H9 (cell line): ENCODE measurements around the gene SERPINA5. TPM values are rescaled to one million over a fixed set of nuclear protein-coding genes. Genes with fewer than 3 reads are reported as not detected.

Experiments
- DNase-seq: peaks from one replicate; pipeline ENCODE4 v3.0.0-alpha.2; 2017
- H2AFZ ChIP-seq: one replicate; pipeline ENCODE4 v1.6.1; 2013; ENCODE audit warnings: mild to moderate bottlenecking, low read length, control low read depth, moderate library complexity
- H2AK5ac ChIP-seq: 2 replicates; pipeline ENCODE4 v1.6.1; 2013; ENCODE audit warnings: low read length, control low read depth, mixed read lengths; ENCODE audit not compliant: insufficient read length
- H2BK120ac ChIP-seq: one replicate; pipeline ENCODE4 v1.6.1; 2013; ENCODE audit warnings: low read depth, mild to moderate bottlenecking, low read length, control low read depth, inconsistent platforms; ENCODE audit not compliant: poor library complexity, severe bottlenecking
- H2BK12ac ChIP-seq: 2 replicates; pipeline ENCODE4 v1.6.1; 2013; ENCODE audit warnings: low read length, control low read depth, mixed read lengths, low read depth; ENCODE audit not compliant: insufficient read length
- H2BK15ac ChIP-seq: 2 replicates; pipeline ENCODE4 v1.6.1; 2013; ENCODE audit warnings: low read depth, low read length, control low read depth
- H2BK20ac ChIP-seq: one replicate; pipeline ENCODE4 v1.6.1; 2013; ENCODE audit warnings: low read depth, mild to moderate bottlenecking, low read length, control low read depth, inconsistent platforms; ENCODE audit not compliant: poor library complexity, severe bottlenecking
- H2BK5ac ChIP-seq: 2 replicates; pipeline ENCODE4 v1.6.1; 2013; ENCODE audit warnings: low read length, control low read depth, mixed read lengths; ENCODE audit not compliant: insufficient read length
- H3K14ac ChIP-seq: 2 replicates; pipeline ENCODE4 v1.6.1; 2013; ENCODE audit warnings: low read length, control low read depth; ENCODE audit not compliant: insufficient read depth
- H3K18ac ChIP-seq: 2 replicates; pipeline ENCODE4 v1.6.1; 2013; ENCODE audit warnings: low read depth, mild to moderate bottlenecking, mixed read lengths, low read length, control low read depth; ENCODE audit not compliant: insufficient read length
- H3K23ac ChIP-seq: 2 replicates; pipeline ENCODE4 v1.6.1; 2013; ENCODE audit warnings: low read length, control low read depth, mixed read lengths, low read depth; ENCODE audit not compliant: insufficient read length
- H3K23me2 ChIP-seq: 2 replicates; pipeline ENCODE4 v1.6.1; 2013; ENCODE audit warnings: low read depth, mild to moderate bottlenecking, mixed read lengths, low read length, control low read depth; ENCODE audit not compliant: insufficient read length, poor library complexity, severe bottlenecking
- H3K27ac ChIP-seq: 2 replicates; pipeline ENCODE4 v1.5.1; 2013; ENCODE audit warnings: low read length, control low read depth, mixed read lengths, low read depth; ENCODE audit not compliant: insufficient read length
- H3K27me3 ChIP-seq: 2 replicates; pipeline ENCODE4 v1.6.1; 2013; ENCODE audit warnings: low read length, control low read depth, inconsistent platforms; ENCODE audit not compliant: insufficient read depth
- H3K4ac ChIP-seq: 2 replicates; pipeline ENCODE4 v1.6.1; 2013; ENCODE audit warnings: low read depth, mild to moderate bottlenecking, control low read depth, inconsistent platforms, low read length, moderate library complexity
- H3K4me1 ChIP-seq: 2 replicates; pipeline ENCODE4 v1.6.1; 2013; ENCODE audit warnings: low read length, control low read depth, inconsistent platforms; ENCODE audit not compliant: insufficient read depth
- H3K4me2 ChIP-seq: 2 replicates; pipeline ENCODE4 v1.6.1; 2013; ENCODE audit warnings: low read length, control low read depth, mixed read lengths; ENCODE audit not compliant: insufficient read length, insufficient read depth
- H3K56ac ChIP-seq: 2 replicates; pipeline ENCODE4 v1.6.1; 2013; ENCODE audit warnings: low read depth, mild to moderate bottlenecking, mixed read lengths, low read length, control low read depth; ENCODE audit not compliant: insufficient read length
- H3K79me1 ChIP-seq: 2 replicates; pipeline ENCODE4 v1.6.1; 2013; ENCODE audit warnings: low read depth, mild to moderate bottlenecking, moderate library complexity, low read length, control low read depth, inconsistent platforms; ENCODE audit not compliant: insufficient read depth, poor library complexity, severe bottlenecking
- H3K79me2 ChIP-seq: 2 replicates; pipeline ENCODE4 v1.6.1; 2013; ENCODE audit warnings: low read length, control low read depth, inconsistent platforms; ENCODE audit not compliant: insufficient read depth
- H3K9ac ChIP-seq: 2 replicates; pipeline ENCODE4 v1.6.1; 2013; ENCODE audit warnings: low read length, control low read depth, mixed read lengths; ENCODE audit not compliant: insufficient read length; ENCODE audit errors: extremely low read depth
- H3K9me3 ChIP-seq: one replicate; pipeline ENCODE4 v1.6.1; 2013; ENCODE audit warnings: low read depth, low read length, inconsistent platforms; ENCODE audit not compliant: control insufficient read depth
- H3T11ph ChIP-seq: one replicate; pipeline ENCODE4 v1.6.1; 2013; ENCODE audit warnings: mild to moderate bottlenecking, low read length, control low read depth, inconsistent platforms
- H4K20me1 ChIP-seq: one replicate; pipeline ENCODE4 v1.6.1; 2013; ENCODE audit not compliant: control insufficient read depth, insufficient read length, insufficient read depth
- H4K5ac ChIP-seq: 2 replicates; pipeline ENCODE4 v1.6.1; 2013; ENCODE audit warnings: low read depth, mild to moderate bottlenecking, mixed read lengths, low read length, control low read depth; ENCODE audit not compliant: insufficient read length
- H4K8ac ChIP-seq: replicated peaks from 2 replicates; pipeline ENCODE4 v1.6.1; 2013; ENCODE audit warnings: low read length, control low read depth, mixed read lengths, low read depth; ENCODE audit not compliant: insufficient read length
- H4K91ac ChIP-seq: 2 replicates; pipeline ENCODE4 v1.6.1; 2013; ENCODE audit warnings: low read depth, mild to moderate bottlenecking, moderate library complexity, mixed read lengths, low read length, control low read depth; ENCODE audit not compliant: insufficient read length
- H3K27ac Mint-ChIP-seq, 3 experiments: 2 replicates in 2 of 3; 3 replicates in 1 of 3; pipeline ENCODE4 v1.8.0; 2020 to 2021; ENCODE audit warnings: mixed read lengths in 3 of 3, mild to moderate bottlenecking in 1 of 3, moderate library complexity in 1 of 3
- H3K27me3 Mint-ChIP-seq: 2 replicates; pipeline ENCODE4 v1.8.0; 2021; ENCODE audit warnings: low read depth, mild to moderate bottlenecking, moderate library complexity, mixed read lengths
- H3K36me3 Mint-ChIP-seq, 3 experiments: 2 replicates in 2 of 3; 3 replicates in 1 of 3; pipeline ENCODE4 v1.8.0; 2020 to 2021; ENCODE audit warnings: low read depth in 3 of 3, mixed read lengths in 3 of 3; ENCODE audit not compliant: insufficient read depth in 1 of 3
- H3K4me1 Mint-ChIP-seq, 2 experiments: 2 replicates each; pipeline ENCODE4 v1.8.0; 2020; ENCODE audit warnings: mixed read lengths in 2 of 2
- H3K4me3 Mint-ChIP-seq, 2 experiments: 2 replicates in 1 of 2; 3 replicates in 1 of 2; pipeline ENCODE4 v1.8.0; 2020 to 2021; ENCODE audit warnings: mild to moderate bottlenecking in 2 of 2, mixed read lengths in 2 of 2, moderate library complexity in 1 of 2
- H3K9me3 Mint-ChIP-seq, 2 experiments: 2 replicates in 1 of 2; 3 replicates in 1 of 2; pipeline ENCODE4 v1.8.0; 2020; ENCODE audit warnings: mild to moderate bottlenecking in 2 of 2, mixed read lengths in 2 of 2, moderate library complexity in 1 of 2
- CTCF ChIP-seq: fragments of 200-600 bp; sonication (generic); conservative IDR thresholded peaks from 3 replicates; pipeline ENCODE4 v1.8.0; 2021; ENCODE audit warnings: antibody characterized with exemption, mild to moderate bottlenecking
- WGBS: extraction: QIAGEN DNeasy Blood & Tissue Kit; methylation state at CpG from one replicate; pipeline ENCODE4 v1.1.7; 2013; ENCODE audit warnings: missing lambda C conversion rate, low lambda C conversion rate, mixed read lengths; ENCODE audit not compliant: insufficient read length; ENCODE audit errors: extremely low coverage; 5-methylcytosine and 5-hydroxymethylcytosine counted together
- total RNA-seq: library from RNA; stranded (reverse); gene quantifications from 2 replicates; pipeline ENCODE4 v1.2.1, GENCODE V29; 2021

Gene SERPINA5
- total RNA-seq, 1 experiment from 2014 or later: 1.1 TPM

GRCh38 chr14:94621358-94622134 is 40.3 kb downstream of the SERPINA5 start:
- Histone ChIP-seq H2BK120ac (no peak overlapping the region), H3K56ac (no peak overlapping the region), H3K79me2 (no peaks in the 10 kb centered on the region), H2BK20ac (no peak overlapping the region), H4K5ac (no peak overlapping the region), H2BK5ac (no peak overlapping the region), H4K20me1 (no peaks in the 10 kb centered on the region), H2BK12ac (no peak overlapping the region), H3K18ac (no peak overlapping the region), H3K23me2 (no peaks in the 10 kb centered on the region), H2BK15ac (no peak overlapping the region), H3K14ac (no peak overlapping the region; the same call in 1 of the 2 replicates), H3K9ac (no peak overlapping the region), H3K79me1 (no peaks in the 10 kb centered on the region), H3K4ac (no peak overlapping the region), H3K4me1 (no peaks in the 10 kb centered on the region), H3K9me3 (peaks cover 9% of the 10 kb centered on the region), H2AK5ac (no peak overlapping the region), H3K4me2 (no peak overlapping the region), H3T11ph (no peak overlapping the region), H4K8ac (no peak overlapping the region), H3K27me3 (no peaks in the 10 kb centered on the region), H3K27ac (no peak overlapping the region), H2AFZ (no peak overlapping the region), H4K91ac (no peak overlapping the region), H3K23ac (no peak overlapping the region)
- TF ChIP-seq CTCF: no peak
- Mint-ChIP-seq H3K4me3 (no peak overlapping the region), H3K27ac (no peak overlapping the region), H3K36me3 (peaks cover 2 to 25% (median 14%) of the 10 kb centered on the region in 3 experiments; a peak in 6 of 7 replicates), H3K9me3 (peaks cover 31 to 36% of the 10 kb centered on the region in 2 experiments), H3K27me3 (peaks cover 14% of the 10 kb centered on the region), H3K4me1 (no peaks in the 10 kb centered on the region)
- WGBS: no CpG with 5 or more reads among the region's 5 CpGs
- DNase-seq: no peak
